ENCODE data around the gene TAAR1.
"Not testable (repeated sequence)": the region's sequence is repeated elsewhere in the genome, so short reads cannot be mapped to it uniquely, and the experiment has no call there.

GRCh38 chr6:132635906-132636305 is 23.1 kb downstream of the TAAR1 start:
- not testable (repeated sequence) for TF ChIP-seq EZH2 (IDR thresholded peaks at IDR 0.05; ENCODE audit: insufficient read depth, poor library complexity, severe bottlenecking); EZH2phosphoT487 (IDR thresholded peaks at IDR 0.05; ENCODE audit: insufficient read depth, low read depth)

Measured in GM23248 (cell line).